WTC11 (cell line): Measurements from ENCODE around the gene ZFAND3. TPM values are rescaled to one million over a fixed set of nuclear protein-coding genes. Genes with fewer than 3 reads are reported as not detected.

Experiments used
- ATAC-seq: fragments of 200-7000 bp; cut with Tn5 transposase; 2 replicates; pipeline ENCODE4 v1.10.0; 2021; ENCODE audit warnings: mild to moderate bottlenecking, moderate library complexity
- CTCF ChIA-PET: fragments of 300-600 bp; sonication (Branson Sonifier 250); formaldehyde crosslinking; loops from one replicate; lab custom pipeline; 2021; ENCODE audit warnings: antibody characterized with exemption; lab: Charles Lee
- POLR2A ChIA-PET: fragments of 350-600 bp; sonication (Branson Sonifier 250); formaldehyde crosslinking; loops from one replicate; lab custom pipeline; 2021; ENCODE audit warnings: antibody characterized with exemption; lab: Charles Lee
- DNase-seq: peaks from one replicate; pipeline ENCODE4 v3.0.0; 2021; ENCODE audit warnings: low spot score
- H3K27ac Mint-ChIP-seq: 2 replicates; pipeline ENCODE4 v1.8.0; 2021; ENCODE audit warnings: mixed read lengths
- H3K27me3 Mint-ChIP-seq: 2 replicates; pipeline ENCODE4 v1.8.0; 2021; ENCODE audit warnings: low read depth, mild to moderate bottlenecking, moderate library complexity, mixed read lengths
- H3K36me3 Mint-ChIP-seq: 2 replicates; pipeline ENCODE4 v1.8.0; 2021; ENCODE audit warnings: mixed read lengths
- H3K4me1 Mint-ChIP-seq: 2 replicates; pipeline ENCODE4 v1.8.0; 2022; ENCODE audit warnings: mixed read lengths
- H3K4me3 Mint-ChIP-seq: 2 replicates; pipeline ENCODE4 v1.8.0; 2021; ENCODE audit warnings: mild to moderate bottlenecking, moderate library complexity, mixed read lengths
- H3K9me3 Mint-ChIP-seq: 2 replicates; pipeline ENCODE4 v1.8.0; 2021; ENCODE audit warnings: mixed read lengths
- ARID4B ChIP-seq: sonication (generic); formaldehyde crosslinking; IDR thresholded peaks from 2 replicates; pipeline ENCODE4 v1.8.0; 2023; ENCODE audit warnings: missing genetic modification reagents, mild to moderate bottlenecking, borderline replicate concordance
- ATF1 ChIP-seq: sonication (generic); formaldehyde crosslinking; IDR thresholded peaks from 2 replicates; pipeline ENCODE4 v1.8.1; 2023; ENCODE audit warnings: mild to moderate bottlenecking, moderate library complexity, missing genetic modification reagents
- ATF3 ChIP-seq: sonication (generic); formaldehyde crosslinking; conservative IDR thresholded peaks from 2 replicates; pipeline ENCODE4 v1.8.1; 2022; ENCODE audit warnings: mild to moderate bottlenecking, missing genetic modification reagents
- ATF6 ChIP-seq: sonication (generic); formaldehyde crosslinking; IDR thresholded peaks from 2 replicates; pipeline ENCODE4 v1.8.1; 2023; ENCODE audit warnings: mild to moderate bottlenecking, missing genetic modification reagents
- ERG ChIP-seq: fragments of 250-450 bp; sonication (Bioruptor Pico); IDR thresholded peaks from 2 replicates; pipeline ENCODE4 v1.8.0; 2021; ENCODE audit warnings: mild to moderate bottlenecking
- ESRRA ChIP-seq: sonication (generic); formaldehyde crosslinking; IDR thresholded peaks from 2 replicates; pipeline ENCODE4 v1.8.1; 2022; ENCODE audit warnings: mild to moderate bottlenecking, missing genetic modification reagents, borderline replicate concordance
- KAT7 ChIP-seq: sonication (generic); formaldehyde crosslinking; IDR thresholded peaks from 2 replicates; pipeline ENCODE4 v1.8.1; 2023; ENCODE audit warnings: missing genetic modification reagents, mild to moderate bottlenecking, borderline replicate concordance
- MXD4 ChIP-seq: fragments of 250-450 bp; sonication (Bioruptor Pico); IDR thresholded peaks from 2 replicates; pipeline ENCODE4 v1.8.0; 2021; ENCODE audit warnings: mild to moderate bottlenecking, moderate library complexity, borderline replicate concordance
- NR1H2 ChIP-seq: sonication (generic); formaldehyde crosslinking; IDR thresholded peaks from 2 replicates; pipeline ENCODE4 v1.9.0; 2021; ENCODE audit warnings: mild to moderate bottlenecking, moderate library complexity, missing genetic modification reagents
- RELA ChIP-seq: sonication (generic); formaldehyde crosslinking; IDR thresholded peaks from 2 replicates; pipeline ENCODE4 v1.8.1; 2022; ENCODE audit warnings: missing genetic modification reagents, mild to moderate bottlenecking, borderline replicate concordance
- RORB ChIP-seq: fragments of 250-450 bp; sonication (Bioruptor Pico); IDR thresholded peaks from 2 replicates; pipeline ENCODE4 v1.9.0; 2021; ENCODE audit warnings: mild to moderate bottlenecking
- SP1 ChIP-seq: sonication (generic); formaldehyde crosslinking; conservative IDR thresholded peaks from 2 replicates; pipeline ENCODE4 v1.8.1; 2022; ENCODE audit warnings: missing genetic modification reagents
- STAT6 ChIP-seq: sonication (generic); formaldehyde crosslinking; conservative IDR thresholded peaks from 2 replicates; pipeline ENCODE4 v1.8.1; 2023; ENCODE audit warnings: mild to moderate bottlenecking, low read depth, missing genetic modification reagents, moderate library complexity
- ZNF121 ChIP-seq: sonication (generic); formaldehyde crosslinking; IDR thresholded peaks from 2 replicates; pipeline ENCODE4 v1.8.0; 2023; ENCODE audit warnings: missing genetic modification reagents
- ZNF396 ChIP-seq: fragments of 250-450 bp; sonication (Bioruptor Pico); IDR thresholded peaks from 2 replicates; pipeline ENCODE4 v1.8.0; 2021; ENCODE audit warnings: mild to moderate bottlenecking, moderate library complexity, borderline replicate concordance
- ZNF671 ChIP-seq: fragments of 250-450 bp; sonication (Bioruptor Pico); IDR thresholded peaks from 2 replicates; pipeline ENCODE4 v1.8.0; 2021; ENCODE audit warnings: mild to moderate bottlenecking
- total RNA-seq: library from RNA; stranded (reverse); gene quantifications from 3 replicates; pipeline ENCODE4 v1.2.3, GENCODE V29; 2021
- TF ChIP-seq, protein P1 (sequence below): sonication (generic); formaldehyde crosslinking; IDR thresholded peaks from 2 replicates; pipeline ENCODE4 v1.8.0; 2022; ENCODE audit warnings: mild to moderate bottlenecking, missing genetic modification reagents
- TF ChIP-seq, protein P2 (sequence below): sonication (generic); formaldehyde crosslinking; IDR thresholded peaks from 2 replicates; pipeline ENCODE4 v1.8.0; 2022; ENCODE audit warnings: missing genetic modification reagents

The ZFAND3 gene
- total RNA-seq, 1 experiment from 2014 or later, result 50.3 TPM

DNA sequence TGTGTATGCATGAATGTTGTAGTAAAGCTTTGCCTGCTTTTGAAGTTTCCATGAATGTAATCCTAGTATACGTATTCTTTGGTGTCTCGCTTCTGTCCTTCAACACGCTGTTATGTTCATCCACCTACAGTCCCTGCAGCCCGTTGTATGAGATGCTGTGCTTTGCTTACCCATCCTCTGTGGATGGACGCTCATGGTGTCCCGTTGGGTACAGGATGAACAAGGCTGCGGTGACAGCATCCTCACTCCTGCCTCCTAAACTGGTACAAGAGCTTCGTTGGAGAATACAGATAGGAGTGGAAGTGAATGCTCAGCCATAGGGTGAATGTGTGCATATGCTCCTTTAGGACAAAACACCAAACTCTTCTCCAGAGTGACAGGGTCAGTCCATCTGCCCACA is 366.2 kb downstream of the ZFAND3 start (continued):
- no peak for TF ChIP-seq SP1 (CRISPR knock-in tag)

DNA sequence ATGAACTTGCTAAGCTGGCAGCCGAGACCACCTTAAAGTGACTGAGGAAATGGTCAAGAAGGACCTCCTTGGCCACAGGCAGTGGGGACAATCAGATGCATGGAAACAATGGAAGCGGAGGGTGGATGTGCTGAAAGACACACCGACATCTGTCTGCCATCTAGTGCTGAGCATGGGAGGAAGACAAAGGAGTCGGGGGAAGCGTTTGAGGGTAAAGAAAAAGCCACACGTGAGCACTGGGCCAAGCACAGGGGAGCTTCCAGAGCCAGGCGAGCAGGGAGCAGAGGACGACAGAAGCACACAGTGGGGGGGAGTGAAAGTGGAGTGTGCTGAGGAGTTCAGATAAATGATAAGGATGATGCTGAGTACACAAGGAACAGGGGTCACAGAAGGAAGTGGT is 367.8 kb downstream of the ZFAND3 start:
- POLR2A ChIA-PET, result no interaction called here
- Mint-ChIP-seq H3K4me3 (no peak overlapping the region), H3K9me3 (no peaks in the 10 kb centered on the region), H3K27ac (no peak overlapping the region; the same call in 1 of the 2 replicates), H3K27me3 (no peaks in the 10 kb centered on the region; the same call in 1 of the 2 replicates), H3K4me1 (peaks cover 25% of the 10 kb centered on the region), H3K36me3 (no peaks in the 10 kb centered on the region)
- DNase-seq (no peak), ATAC-seq (peak; percentile 73)
- CTCF ChIA-PET, result interaction anchor here (0.6 to 2.6 kb wide), 13 partner anchors 10 to 490 kb away, joined by 3 to 7 read pairs (median 4); partner anchors contain the start of gene MDGA1
- TF ChIP-seq STAT6, result no peak
- TF ChIP-seq RELA (CRISPR knock-in tag), result no peak
- no peak for TF ChIP-seq ERG
- TF ChIP-seq ATF3 (CRISPR knock-in tag), result no peak
- no peak for TF ChIP-seq ARID4B
- TF ChIP-seq MXD4 (CRISPR knock-in tag), result no peak
- TF ChIP-seq ESRRA (CRISPR knock-in tag), result no peak
- no peak for TF ChIP-seq RORB (CRISPR knock-in tag)
- TF ChIP-seq ZNF396, result no peak
- no peak for TF ChIP-seq ATF1
- TF ChIP-seq KAT7 (CRISPR knock-in tag), result no peak
- TF ChIP-seq ZNF671 (CRISPR knock-in tag), result no peak
- TF ChIP-seq, protein P1, sequence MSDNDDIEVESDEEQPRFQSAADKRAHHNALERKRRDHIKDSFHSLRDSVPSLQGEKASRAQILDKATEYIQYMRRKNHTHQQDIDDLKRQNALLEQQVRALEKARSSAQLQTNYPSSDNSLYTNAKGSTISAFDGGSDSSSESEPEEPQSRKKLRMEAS, result no peak
- no peak for TF ChIP-seq ZNF121
- TF ChIP-seq NR1H2 (CRISPR knock-in tag), result no peak
- TF ChIP-seq ATF6, result no peak
- TF ChIP-seq, protein P2, sequence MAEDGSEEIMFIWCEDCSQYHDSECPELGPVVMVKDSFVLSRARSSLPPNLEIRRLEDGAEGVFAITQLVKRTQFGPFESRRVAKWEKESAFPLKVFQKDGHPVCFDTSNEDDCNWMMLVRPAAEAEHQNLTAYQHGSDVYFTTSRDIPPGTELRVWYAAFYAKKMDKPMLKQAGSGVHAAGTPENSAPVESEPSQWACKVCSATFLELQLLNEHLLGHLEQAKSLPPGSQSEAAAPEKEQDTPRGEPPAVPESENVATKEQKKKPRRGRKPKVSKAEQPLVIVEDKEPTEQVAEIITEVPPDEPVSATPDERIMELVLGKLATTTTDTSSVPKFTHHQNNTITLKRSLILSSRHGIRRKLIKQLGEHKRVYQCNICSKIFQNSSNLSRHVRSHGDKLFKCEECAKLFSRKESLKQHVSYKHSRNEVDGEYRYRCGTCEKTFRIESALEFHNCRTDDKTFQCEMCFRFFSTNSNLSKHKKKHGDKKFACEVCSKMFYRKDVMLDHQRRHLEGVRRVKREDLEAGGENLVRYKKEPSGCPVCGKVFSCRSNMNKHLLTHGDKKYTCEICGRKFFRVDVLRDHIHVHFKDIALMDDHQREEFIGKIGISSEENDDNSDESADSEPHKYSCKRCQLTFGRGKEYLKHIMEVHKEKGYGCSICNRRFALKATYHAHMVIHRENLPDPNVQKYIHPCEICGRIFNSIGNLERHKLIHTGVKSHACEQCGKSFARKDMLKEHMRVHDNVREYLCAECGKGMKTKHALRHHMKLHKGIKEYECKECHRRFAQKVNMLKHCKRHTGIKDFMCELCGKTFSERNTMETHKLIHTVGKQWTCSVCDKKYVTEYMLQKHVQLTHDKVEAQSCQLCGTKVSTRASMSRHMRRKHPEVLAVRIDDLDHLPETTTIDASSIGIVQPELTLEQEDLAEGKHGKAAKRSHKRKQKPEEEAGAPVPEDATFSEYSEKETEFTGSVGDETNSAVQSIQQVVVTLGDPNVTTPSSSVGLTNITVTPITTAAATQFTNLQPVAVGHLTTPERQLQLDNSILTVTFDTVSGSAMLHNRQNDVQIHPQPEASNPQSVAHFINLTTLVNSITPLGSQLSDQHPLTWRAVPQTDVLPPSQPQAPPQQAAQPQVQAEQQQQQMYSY, result no peak
